Adipocyte (in vitro differentiated cells): ENCODE measurements around the gene AMN.
"Not testable (repeated sequence)": the region's sequence is repeated elsewhere in the genome, so short reads cannot be mapped to it uniquely, and the experiment has no call there.

Experiments used
- DNase-seq: peaks from one replicate; pipeline ENCODE4 v3.0.0-alpha.2; 2015; ENCODE audit warnings: low read depth
- H3K27me3 ChIP-seq: replicated peaks from 2 replicates; pipeline ENCODE4 v1.7.0; 2013; ENCODE audit warnings: mild to moderate bottlenecking, low read length, moderate library complexity; ENCODE audit not compliant: control insufficient read depth, insufficient read depth
- H3K36me3 ChIP-seq: 2 replicates; pipeline ENCODE4 v1.7.0; 2013; ENCODE audit warnings: low read length, mild to moderate bottlenecking, moderate library complexity; ENCODE audit not compliant: control insufficient read depth, insufficient read depth, severe bottlenecking
- H3K4me1 ChIP-seq: 2 replicates; pipeline ENCODE4 v1.7.0; 2013; ENCODE audit warnings: mild to moderate bottlenecking, low read length, moderate library complexity; ENCODE audit not compliant: control insufficient read depth, insufficient read depth
- H3K4me3 ChIP-seq: 2 replicates; pipeline ENCODE4 v1.7.0; 2013; ENCODE audit warnings: mild to moderate bottlenecking, low read length, moderate library complexity
- H3K9ac ChIP-seq: 2 replicates; pipeline ENCODE4 v1.7.0; 2013; ENCODE audit warnings: mild to moderate bottlenecking, low read length, moderate library complexity
- H3K9me3 ChIP-seq: 2 replicates; pipeline ENCODE4 v1.7.0; 2013; ENCODE audit warnings: mild to moderate bottlenecking, low read length, moderate library complexity; ENCODE audit not compliant: control insufficient read depth

Gene AMN

DNA sequence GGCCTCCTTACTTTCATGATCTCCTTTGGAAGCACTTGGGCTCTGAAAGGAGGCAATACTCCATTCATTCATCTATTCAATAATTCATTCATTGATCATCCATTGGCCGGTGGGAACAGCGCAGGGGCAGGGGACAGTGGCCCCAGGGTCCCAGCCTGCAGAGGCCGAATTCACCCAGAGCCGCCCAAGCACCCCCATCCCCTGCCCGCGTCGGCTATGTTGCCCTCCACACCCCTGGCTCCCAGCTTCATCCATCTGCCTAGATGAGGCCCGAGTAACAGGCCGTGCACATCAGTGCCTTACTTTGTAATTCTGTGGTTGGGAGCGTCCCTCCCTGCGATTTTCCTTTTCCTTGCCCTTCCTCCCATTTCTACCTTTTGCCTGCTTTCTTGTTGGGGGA, 3.2 kb downstream of the AMN start:
- no peak for DNase-seq
- Histone ChIP-seq H3K27me3 (peaks cover 31% of the 10 kb centered on the region), H3K4me1 (peaks cover 5% of the 10 kb centered on the region), H3K36me3 (no peaks in the 10 kb centered on the region), H3K9ac (no peak overlapping the region), H3K9me3 (peaks cover 2% of the 10 kb centered on the region), H3K4me3 (no peak overlapping the region)

DNA sequence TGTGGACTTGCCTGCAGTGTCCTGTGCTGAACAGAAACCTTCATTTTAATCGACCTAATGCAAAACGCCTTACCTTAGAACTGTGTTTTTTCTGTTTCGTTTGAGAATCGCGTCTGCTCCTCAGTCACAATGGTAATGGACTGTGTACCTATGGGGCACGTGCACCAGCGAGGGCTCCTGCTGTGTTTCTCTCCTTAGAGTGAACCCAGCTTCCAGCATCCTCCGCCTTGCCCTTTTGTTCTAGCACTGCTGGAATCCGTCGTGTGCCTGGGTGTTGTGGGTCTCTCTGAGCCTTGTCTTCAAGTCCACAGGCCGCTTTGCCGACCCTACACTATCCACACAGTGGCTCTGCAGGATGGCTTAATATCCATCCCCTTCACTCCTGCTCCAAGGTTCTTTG, 3.6 kb downstream of the AMN start:
- Histone ChIP-seq H3K27me3 (peaks cover 31% of the 10 kb centered on the region), H3K4me3 (no peak overlapping the region), H3K9ac (no peak overlapping the region), H3K4me1 (peaks cover 5% of the 10 kb centered on the region), H3K9me3 (peaks cover 2% of the 10 kb centered on the region), H3K36me3 (no peaks in the 10 kb centered on the region)
- DNase-seq: no peak

DNA sequence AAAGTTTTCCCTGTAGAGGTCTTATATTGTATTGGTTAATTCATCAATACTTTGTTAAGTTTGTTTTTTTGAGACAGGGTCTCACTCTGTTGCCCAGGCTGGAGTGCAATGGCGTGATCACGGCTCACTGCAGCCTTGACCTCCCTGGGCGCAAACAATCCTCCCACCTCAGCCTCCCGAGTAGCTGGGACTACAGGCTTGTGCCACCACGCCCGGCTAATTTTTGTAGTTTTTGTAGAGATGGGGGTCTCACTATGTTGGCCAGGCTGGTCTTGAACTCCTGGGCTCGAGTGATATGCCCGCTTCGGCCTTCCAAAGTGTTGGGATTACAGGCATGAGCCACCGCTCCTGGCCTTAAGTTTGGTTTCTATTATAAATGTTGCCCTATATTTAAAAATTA, 4.4 kb downstream of the AMN start:
- not testable (repeated sequence) for H3K9me3 ChIP-seq, DNase-seq, H3K4me3 ChIP-seq, H3K9ac ChIP-seq, H3K4me1 ChIP-seq, H3K36me3 ChIP-seq
- peaks cover 31% of the 10 kb centered on the region for H3K27me3 ChIP-seq

DNA sequence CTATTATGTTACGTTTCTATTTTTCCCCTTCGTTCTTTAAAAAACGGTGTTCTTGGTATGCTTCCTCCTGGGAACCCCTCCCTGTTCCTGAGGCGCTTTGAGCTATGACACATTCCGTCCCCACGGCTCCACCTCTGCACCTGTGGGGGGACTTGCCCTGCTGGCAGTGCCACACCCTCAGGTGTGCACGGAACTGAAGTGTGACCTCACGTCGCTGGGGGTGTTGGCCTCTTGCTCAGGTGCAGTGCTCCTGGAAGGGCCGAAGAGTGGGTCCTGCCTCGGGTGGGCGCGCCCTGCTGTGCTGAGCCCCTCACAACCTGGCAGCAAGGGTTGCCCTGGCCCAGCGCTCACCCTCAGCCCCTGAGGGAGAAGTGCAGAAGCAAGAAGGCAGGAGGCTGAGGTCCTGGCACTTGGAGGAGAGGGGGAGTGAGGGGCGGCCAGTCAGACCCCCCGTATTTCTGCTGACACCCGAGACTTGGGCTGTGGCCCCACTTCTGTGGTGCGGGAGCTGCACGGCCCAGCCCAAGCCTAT, 4.9 kb downstream of the AMN start:
- H3K4me3 ChIP-seq: no peak overlapping the region
- peaks cover 5% of the 10 kb centered on the region for H3K4me1 ChIP-seq
- no peaks in the 10 kb centered on the region for H3K36me3 ChIP-seq
- peaks cover 31% of the 10 kb centered on the region for H3K27me3 ChIP-seq
- DNase-seq: no peak
- H3K9me3 ChIP-seq: no peaks in the 10 kb centered on the region
- H3K9ac ChIP-seq: no peak overlapping the region

DNA sequence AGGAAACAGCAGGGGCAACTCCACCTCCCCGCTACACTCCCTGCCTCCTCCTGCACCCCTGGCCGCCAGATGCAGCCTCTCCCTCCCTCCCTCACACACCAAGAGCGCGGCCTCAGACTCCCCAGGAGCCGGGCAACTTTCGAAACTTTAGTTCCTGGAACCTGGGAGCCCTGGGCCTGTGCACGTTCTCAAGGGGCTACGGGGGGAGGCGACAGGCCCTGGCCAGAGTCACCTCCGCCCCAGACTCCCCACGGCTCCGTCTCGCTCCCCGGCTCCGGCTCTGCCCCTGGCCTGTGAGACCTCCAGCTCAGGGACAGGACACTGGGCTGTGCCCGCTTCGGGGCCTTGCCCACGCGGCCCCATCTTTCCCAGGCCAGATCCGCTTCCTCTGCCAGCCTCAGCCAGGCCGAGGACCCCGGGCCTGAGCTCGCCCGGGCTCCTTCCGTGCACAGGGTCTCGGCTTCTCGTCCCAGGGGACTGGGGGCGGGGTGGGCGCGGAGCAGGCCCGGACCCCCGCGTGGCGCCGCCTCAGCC, 5.5 kb downstream of the AMN start:
- Histone ChIP-seq H3K27me3 (peaks cover 29% of the 10 kb centered on the region), H3K9ac (no peak overlapping the region), H3K4me3 (no peak overlapping the region), H3K4me1 (peaks cover 3% of the 10 kb centered on the region), H3K9me3 (no peaks in the 10 kb centered on the region), H3K36me3 (peaks cover 1% of the 10 kb centered on the region)
- DNase-seq: no peak

DNA sequence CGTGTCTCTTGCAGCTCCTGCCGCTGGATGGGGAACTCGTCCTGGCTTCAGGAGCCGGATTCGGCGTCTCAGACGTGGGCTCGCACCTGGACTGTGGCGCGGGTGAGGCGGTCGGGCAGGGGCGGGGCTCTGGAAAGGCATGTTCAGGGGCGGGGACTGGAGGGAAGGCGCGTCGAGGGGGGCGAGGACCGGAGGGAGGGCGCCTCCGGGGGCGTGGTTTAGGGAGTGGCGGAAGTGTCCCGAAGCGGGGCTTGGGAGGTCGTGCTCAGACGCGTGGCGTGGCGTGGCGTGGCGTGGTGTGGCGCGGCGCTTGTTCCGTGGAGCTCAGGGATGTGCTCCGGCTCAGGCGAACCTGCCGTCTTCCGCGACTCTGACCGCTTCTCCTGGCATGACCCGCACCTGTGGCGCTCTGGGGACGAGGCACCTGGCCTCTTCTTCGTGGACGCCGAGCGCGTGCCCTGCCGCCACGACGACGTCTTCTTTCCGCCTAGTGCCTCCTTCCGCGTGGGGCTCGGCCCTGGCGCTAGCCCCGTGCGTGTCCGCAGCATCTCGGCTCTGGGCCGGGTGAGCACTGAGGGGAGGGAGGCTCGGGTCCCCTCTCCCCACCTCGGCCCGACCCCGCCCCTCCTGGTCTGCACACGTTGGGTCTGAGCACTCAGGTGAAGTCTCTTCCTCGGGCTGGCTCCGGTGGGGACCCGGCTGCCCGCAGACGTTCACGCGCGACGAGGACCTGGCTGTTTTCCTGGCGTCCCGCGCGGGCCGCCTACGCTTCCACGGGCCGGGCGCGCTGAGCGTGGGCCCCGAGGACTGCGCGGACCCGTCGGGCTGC, 6.2 kb downstream of the AMN start:
- H3K4me1 ChIP-seq: peaks cover 3% of the 10 kb centered on the region
- peaks cover 8% of the 10 kb centered on the region for H3K36me3 ChIP-seq
- H3K27me3 ChIP-seq: peaks cover 23% of the 10 kb centered on the region
- no peaks in the 10 kb centered on the region for H3K9me3 ChIP-seq
- H3K4me3 ChIP-seq: peak overlapping the region; percentile 50
- H3K9ac ChIP-seq: no peak overlapping the region
- DNase-seq: peak; percentile 60

DNA sequence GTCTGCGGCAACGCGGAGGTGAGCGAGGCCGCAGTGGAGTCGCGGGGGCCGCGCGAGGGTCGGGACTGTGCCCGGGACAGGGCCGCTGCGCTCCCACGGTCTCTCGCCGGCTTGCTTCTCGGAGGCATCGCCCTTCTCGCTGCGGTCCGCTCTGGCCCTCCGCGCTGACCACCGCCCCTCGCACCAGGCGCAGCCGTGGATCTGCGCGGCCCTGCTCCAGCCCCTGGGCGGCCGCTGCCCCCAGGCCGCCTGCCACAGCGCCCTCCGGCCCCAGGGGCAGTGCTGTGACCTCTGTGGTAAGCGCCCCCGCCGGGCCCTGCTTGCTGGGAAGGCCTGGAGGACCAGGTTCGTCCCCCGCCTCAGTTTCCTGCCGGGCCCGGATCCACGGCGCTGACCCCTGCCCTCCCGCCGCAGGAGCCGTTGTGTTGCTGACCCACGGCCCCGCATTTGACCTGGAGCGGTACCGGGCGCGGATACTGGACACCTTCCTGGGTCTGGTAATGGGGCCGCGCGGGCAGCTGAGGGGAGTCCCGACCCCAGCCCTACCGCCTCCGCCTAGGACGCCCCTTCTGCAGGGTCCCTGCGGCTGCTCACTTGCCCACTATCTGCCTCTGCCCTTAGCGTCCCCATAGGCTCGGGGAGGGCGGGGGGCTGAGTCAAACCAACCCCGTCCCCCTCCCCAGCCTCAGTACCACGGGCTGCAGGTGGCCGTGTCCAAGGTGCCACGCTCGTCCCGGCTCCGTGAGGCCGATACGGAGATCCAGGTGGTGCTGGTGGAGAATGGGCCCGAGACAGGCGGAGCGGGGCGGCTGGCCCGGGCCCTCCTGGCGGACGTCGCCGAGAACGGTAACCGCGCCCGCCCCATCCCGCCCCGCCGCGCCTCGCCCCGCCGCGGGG, 7.0 kb downstream of the AMN start:
- H3K4me1 ChIP-seq: peaks cover 3% of the 10 kb centered on the region
- DNase-seq: peak; percentile 38
- no peaks in the 10 kb centered on the region for H3K9me3 ChIP-seq
- peak overlapping the region; percentile 41 for H3K4me3 ChIP-seq
- H3K36me3 ChIP-seq: peaks cover 11% of the 10 kb centered on the region
- H3K27me3 ChIP-seq: peaks cover 14% of the 10 kb centered on the region
- H3K9ac ChIP-seq: no peak overlapping the region

DNA sequence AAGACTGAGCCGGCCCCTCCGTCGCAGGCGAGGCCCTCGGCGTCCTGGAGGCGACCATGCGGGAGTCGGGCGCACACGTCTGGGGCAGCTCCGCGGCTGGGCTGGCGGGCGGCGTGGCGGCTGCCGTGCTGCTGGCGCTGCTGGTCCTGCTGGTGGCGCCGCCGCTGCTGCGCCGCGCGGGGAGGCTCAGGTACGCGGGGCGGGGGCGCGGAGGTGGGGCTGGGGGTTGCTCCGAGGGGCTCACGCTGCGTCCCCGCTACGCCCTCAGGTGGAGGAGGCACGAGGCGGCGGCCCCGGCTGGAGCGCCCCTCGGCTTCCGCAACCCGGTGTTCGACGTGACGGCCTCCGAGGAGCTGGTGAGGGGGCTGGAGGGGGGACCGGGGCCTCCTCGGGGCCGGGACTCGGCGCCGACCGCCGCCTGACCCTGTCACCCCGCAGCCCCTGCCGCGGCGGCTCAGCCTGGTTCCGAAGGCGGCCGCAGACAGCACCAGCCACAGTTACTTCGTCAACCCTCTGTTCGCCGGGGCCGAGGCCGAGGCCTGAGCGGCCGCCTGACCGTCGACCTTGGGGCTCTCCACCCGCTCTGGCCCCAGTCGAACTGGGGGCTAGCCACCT, 7.8 kb downstream of the AMN start:
- peak; percentile 17 for DNase-seq
- no peak overlapping the region for H3K4me3 ChIP-seq

DNA sequence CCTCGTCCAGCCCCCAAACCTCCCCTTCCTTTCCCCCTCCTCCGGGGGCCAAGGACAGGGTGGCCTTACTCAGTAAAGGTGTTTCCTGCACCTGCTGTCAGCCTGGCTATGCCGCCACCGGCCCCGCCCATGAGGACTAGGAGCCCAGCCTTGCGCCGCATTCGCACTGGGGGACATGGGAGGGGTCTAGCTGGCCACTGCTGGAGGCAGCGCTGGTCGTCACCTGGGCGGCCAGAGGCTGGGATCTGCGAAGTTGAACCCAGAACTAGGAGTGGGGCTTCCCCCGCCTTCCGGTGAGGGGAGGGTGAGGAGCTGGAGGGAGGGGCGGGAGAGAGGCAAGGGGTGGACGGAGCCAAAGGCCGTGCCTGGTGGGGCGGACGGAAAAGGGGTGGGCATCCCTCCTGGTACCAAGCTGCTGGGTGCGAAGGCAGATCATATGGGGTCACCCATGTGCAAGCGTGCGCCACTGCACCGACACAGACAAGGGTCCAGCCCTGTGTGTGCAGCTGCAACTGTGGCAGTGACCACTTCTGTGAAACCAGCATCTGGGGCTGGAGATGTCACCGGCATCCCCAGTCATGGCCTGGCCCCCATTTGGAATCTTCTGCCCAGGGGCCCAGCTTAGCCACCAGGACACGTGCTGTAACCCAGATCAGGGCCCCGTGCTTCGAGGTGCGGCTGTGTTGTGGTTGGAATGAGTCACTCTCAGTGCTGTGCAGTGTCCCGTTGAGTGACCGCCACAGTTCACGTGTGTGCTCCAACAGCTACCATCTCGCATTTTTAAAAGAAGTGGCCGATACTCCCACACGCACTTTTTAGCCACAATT, 8.5 kb downstream of the AMN start:
- H3K27me3 ChIP-seq: peaks cover 9% of the 10 kb centered on the region

More for the DNA sequence above, 7.8 kb downstream of the AMN start:
- Histone ChIP-seq H3K4me1 (peaks cover 3% of the 10 kb centered on the region), H3K9ac (no peak overlapping the region), H3K36me3 (peaks cover 11% of the 10 kb centered on the region), H3K27me3 (peaks cover 12% of the 10 kb centered on the region), H3K9me3 (no peaks in the 10 kb centered on the region)

DNA sequence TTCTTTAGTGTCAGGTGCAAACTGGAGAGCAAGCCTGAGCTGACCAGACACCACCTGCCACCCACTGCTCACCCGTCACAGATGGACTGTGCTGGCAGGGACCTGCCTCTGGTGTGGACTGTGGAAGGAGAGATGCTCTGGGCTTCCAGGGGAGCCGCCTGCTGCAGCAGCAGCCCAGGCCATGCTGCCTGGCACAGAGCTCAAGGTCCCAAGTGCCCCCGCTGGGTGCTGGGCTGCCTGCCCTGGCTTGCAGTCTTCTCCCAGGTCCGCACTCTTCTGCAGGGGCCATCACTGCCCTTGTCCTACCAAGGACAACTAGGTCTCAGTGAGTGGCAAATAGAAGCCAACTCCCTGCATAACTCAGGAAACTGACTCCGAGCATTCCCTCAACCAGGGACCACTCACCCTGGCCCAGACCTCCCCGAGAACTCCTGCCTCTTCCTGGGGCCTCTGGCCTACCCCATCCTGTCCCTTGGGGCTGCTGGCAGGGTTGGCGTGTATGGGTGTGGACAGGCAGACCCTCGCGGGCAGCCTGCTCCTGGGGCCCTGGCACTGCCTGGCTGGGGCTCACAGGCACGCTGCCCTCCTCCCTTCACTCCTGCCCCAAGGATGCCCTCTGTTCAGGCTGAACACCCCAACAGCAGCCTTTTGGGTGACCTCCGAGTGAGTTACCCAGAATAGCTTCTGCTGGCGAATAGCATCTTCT, 9.3 kb downstream of the AMN start:
- no peak for DNase-seq
- peaks cover 22% of the 10 kb centered on the region for H3K36me3 ChIP-seq
- no peaks in the 10 kb centered on the region for H3K9me3 ChIP-seq
- no peak overlapping the region for H3K4me3 ChIP-seq
- peaks cover 3% of the 10 kb centered on the region for H3K4me1 ChIP-seq
- H3K27me3 ChIP-seq: peaks cover 5% of the 10 kb centered on the region
- H3K9ac ChIP-seq: no peak overlapping the region

More for the DNA sequence above, 8.5 kb downstream of the AMN start:
- H3K4me1 ChIP-seq: peaks cover 3% of the 10 kb centered on the region
- H3K9me3 ChIP-seq: no peaks in the 10 kb centered on the region
- H3K36me3 ChIP-seq: peaks cover 14% of the 10 kb centered on the region
- H3K9ac ChIP-seq: no peak overlapping the region
- DNase-seq: no peak
- no peak overlapping the region for H3K4me3 ChIP-seq
